Skeletal muscle satellite cell (primary cell): Measurements from ENCODE around the gene DCC.
"Not testable (repeated sequence)": the region's sequence is repeated elsewhere in the genome, so short reads cannot be mapped to it uniquely, and the experiment has no call there.

Source experiments
- H3K27me3 ChIP-seq: 2 replicates; pipeline ENCODE4 v1.7.0; 2013; ENCODE audit warnings: low read length; ENCODE audit not compliant: control insufficient read depth, insufficient read depth
- H3K36me3 ChIP-seq: 2 replicates; pipeline ENCODE4 v1.7.0; 2013; ENCODE audit warnings: mild to moderate bottlenecking, control low read depth, low read length; ENCODE audit not compliant: insufficient read depth
- H3K4me1 ChIP-seq: 2 replicates; pipeline ENCODE4 v1.7.0; 2013; ENCODE audit warnings: low read length; ENCODE audit not compliant: control insufficient read depth, insufficient read depth
- H3K4me2 ChIP-seq: 2 replicates; pipeline ENCODE4 v1.7.0; 2013; ENCODE audit warnings: mild to moderate bottlenecking, low read length
- H3K4me3 ChIP-seq: 2 replicates; pipeline ENCODE4 v1.7.0; 2013; ENCODE audit warnings: low read length
- H3K9ac ChIP-seq: 2 replicates; pipeline ENCODE4 v1.7.0; 2013; ENCODE audit warnings: mild to moderate bottlenecking, low read depth, low read length, moderate library complexity
- H3K9me3 ChIP-seq: replicated peaks from 2 replicates; pipeline ENCODE4 v1.7.0; 2013; ENCODE audit warnings: mild to moderate bottlenecking, control low read depth, low read length

DCC gene

DNA sequence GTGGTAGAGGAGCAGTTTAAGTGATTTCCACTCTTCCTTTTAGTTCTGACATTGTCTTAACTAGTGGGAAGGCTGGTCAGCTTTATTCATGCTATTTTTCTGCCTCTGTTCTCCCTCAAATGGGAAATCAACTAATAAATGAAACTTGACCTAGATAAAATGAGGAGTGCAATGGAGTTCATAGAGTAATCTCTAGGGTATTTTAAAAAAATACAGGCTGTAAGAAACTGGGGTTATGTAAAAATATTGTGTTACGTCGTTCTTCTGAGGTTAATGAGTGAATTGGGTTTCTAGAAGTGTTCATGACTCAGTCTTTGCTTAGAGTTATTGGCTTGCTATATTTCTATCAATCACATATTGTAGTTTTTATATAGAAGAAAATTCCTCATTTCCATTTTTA is 1150.0 kb downstream of the DCC start:
- H3K9me3 ChIP-seq = no peaks in the 10 kb centered on the region
- no peaks in the 10 kb centered on the region for H3K4me1 ChIP-seq
- H3K36me3 ChIP-seq = no peaks in the 10 kb centered on the region
- no peaks in the 10 kb centered on the region for H3K27me3 ChIP-seq
- no peak overlapping the region for H3K4me2 ChIP-seq
- no peak overlapping the region for H3K9ac ChIP-seq
- no peak overlapping the region for H3K4me3 ChIP-seq

DNA sequence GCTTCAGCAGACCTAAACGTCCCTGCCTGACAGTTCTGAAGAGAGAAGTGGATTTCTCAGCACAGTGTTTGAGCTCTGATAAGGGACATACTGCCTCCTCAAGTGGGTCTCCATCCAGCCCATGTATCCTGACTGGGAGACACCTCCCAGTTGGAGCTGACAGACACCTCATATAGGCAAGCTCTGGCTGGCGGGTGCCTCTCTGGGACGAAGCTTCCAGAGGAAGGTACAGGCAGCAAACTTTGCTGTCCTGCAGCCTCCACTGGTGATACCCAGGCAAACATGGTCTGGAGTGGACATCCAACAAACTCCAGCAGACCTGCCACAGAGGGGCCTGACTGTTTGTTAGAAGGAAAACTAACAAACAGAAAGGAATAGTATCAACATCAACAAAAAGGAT is 1156.0 kb downstream of the DCC start:
- H3K36me3 ChIP-seq = no peaks in the 10 kb centered on the region

DNA sequence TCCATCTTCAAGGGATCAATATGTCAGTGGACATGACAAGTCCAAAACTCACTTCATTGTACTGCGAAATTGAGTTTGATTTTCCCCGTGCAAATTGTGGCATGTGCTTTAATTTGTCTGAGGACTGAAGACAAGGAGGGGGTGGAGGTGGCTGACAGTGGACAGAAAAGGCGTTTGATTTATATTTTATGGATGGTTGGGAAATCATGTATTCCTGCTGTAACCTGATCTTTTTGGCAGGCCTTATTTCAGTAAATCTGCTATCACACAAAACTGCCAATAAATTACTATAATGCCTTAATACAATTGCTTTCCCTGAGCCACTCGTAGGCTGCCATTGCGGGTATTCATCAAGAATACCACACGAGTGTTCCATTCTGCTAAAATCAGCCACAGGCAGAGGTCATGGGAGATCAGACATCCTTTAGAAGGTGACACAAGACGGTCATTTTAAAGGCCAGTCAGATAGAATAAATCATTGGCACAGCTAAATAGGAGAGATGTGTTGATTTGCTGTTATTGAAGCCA is 1164.0 kb downstream of the DCC start:
- H3K4me3 ChIP-seq = no peak overlapping the region
- H3K9me3 ChIP-seq = no peaks in the 10 kb centered on the region
- no peaks in the 10 kb centered on the region for H3K27me3 ChIP-seq
- H3K9ac ChIP-seq = no peak overlapping the region
- H3K4me1 ChIP-seq = no peaks in the 10 kb centered on the region
- no peaks in the 10 kb centered on the region for H3K36me3 ChIP-seq
- H3K4me2 ChIP-seq = no peak overlapping the region

More for the DNA sequence above, 1156.0 kb downstream of the DCC start:
- Histone ChIP-seq H3K4me2 (no peak overlapping the region), H3K9me3 (no peaks in the 10 kb centered on the region), H3K9ac (no peak overlapping the region), H3K4me1 (no peaks in the 10 kb centered on the region), H3K4me3 (no peak overlapping the region), H3K27me3 (no peaks in the 10 kb centered on the region)

DNA sequence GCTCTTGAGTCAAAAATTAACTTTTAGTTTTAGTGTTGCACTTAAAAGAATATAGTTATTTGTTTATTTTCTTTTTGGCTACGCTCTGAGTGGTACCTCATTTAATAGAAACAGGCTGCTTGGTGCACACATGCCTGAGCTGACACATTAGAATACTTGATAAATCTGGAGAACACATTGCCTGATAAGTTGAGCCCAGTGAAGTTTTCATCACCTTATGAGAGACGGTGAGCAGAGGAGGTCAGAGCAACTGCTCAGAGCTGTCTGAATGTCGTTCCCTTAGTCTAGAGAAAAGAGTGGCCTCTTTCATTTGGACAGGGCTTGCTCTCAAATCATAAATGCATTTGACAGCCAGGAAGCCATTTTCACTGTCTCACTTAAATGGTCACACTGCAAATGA is 1168.5 kb downstream of the DCC start:
- H3K4me1 ChIP-seq = no peaks in the 10 kb centered on the region
- no peak overlapping the region for H3K4me2 ChIP-seq
- no peaks in the 10 kb centered on the region for H3K27me3 ChIP-seq
- no peak overlapping the region for H3K4me3 ChIP-seq
- H3K9ac ChIP-seq = no peak overlapping the region
- H3K9me3 ChIP-seq = no peaks in the 10 kb centered on the region
- H3K36me3 ChIP-seq = no peaks in the 10 kb centered on the region

DNA sequence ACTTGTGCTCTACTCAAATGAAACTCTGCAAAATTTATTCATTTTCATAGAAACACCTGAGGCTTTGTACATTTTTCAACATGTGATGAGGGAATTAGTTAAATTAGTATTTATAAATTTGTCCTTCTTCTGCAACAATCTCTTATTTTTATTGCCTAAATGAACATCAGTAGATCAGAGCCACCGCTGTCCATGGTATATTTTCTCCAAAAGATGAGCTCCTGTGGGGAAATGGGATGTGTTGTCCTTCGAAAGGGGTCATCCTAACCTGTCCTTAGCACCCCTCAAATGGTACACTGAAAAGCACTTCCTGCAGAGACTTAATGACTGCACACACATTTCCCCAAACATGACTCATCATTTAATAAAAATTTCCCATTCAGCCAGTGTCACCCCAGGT is 1169.9 kb downstream of the DCC start:
- Histone ChIP-seq H3K27me3 (no peaks in the 10 kb centered on the region), H3K4me2 (no peak overlapping the region), H3K4me1 (no peaks in the 10 kb centered on the region), H3K9ac (no peak overlapping the region), H3K36me3 (no peaks in the 10 kb centered on the region), H3K4me3 (no peak overlapping the region), H3K9me3 (no peaks in the 10 kb centered on the region)

DNA sequence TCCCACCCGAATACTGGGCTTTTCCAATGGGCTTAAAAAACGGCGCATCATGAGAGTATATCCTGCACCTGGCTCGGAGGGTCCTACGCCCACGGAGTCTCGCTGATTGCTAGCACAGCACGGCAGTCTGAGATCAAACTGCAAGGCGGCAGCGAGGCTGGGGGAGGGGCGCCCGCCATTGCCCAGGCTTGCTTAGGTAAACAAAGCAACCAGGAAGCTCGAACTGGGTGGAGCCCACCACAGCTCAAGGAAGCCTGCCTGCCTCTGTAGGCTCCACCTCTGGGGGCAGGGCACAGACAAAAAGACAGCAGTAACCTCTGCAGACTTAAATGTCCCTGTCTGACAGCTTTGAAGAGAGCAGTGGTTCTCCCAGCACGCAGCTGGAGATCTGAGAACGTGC is 1171.7 kb downstream of the DCC start:
- not testable (repeated sequence) for H3K27me3 ChIP-seq, H3K4me2 ChIP-seq, H3K4me1 ChIP-seq, H3K36me3 ChIP-seq, H3K4me3 ChIP-seq, H3K9ac ChIP-seq, H3K9me3 ChIP-seq

DNA sequence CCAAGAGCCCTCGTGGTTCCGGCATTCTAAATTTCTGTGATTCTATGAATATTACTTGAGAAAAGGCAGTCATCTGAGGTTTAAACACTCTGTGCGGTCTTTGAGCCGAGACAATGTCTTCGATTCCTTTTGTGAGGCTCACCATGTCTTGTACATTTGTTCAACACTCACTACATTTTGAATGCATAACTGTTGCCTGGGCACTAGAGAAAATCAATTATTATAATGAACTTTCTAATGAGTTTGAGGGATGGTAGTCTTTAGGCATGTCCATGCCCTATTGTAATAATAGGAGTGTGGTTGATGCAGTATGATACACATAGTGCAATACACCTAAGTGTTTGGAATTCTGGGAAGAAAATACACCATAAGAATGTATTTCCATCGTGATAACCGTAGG is 1181.1 kb downstream of the DCC start:
- Histone ChIP-seq H3K4me1 (no peaks in the 10 kb centered on the region), H3K9me3 (no peaks in the 10 kb centered on the region), H3K36me3 (no peaks in the 10 kb centered on the region), H3K9ac (no peak overlapping the region), H3K27me3 (no peaks in the 10 kb centered on the region), H3K4me3 (no peak overlapping the region), H3K4me2 (no peak overlapping the region)

DNA sequence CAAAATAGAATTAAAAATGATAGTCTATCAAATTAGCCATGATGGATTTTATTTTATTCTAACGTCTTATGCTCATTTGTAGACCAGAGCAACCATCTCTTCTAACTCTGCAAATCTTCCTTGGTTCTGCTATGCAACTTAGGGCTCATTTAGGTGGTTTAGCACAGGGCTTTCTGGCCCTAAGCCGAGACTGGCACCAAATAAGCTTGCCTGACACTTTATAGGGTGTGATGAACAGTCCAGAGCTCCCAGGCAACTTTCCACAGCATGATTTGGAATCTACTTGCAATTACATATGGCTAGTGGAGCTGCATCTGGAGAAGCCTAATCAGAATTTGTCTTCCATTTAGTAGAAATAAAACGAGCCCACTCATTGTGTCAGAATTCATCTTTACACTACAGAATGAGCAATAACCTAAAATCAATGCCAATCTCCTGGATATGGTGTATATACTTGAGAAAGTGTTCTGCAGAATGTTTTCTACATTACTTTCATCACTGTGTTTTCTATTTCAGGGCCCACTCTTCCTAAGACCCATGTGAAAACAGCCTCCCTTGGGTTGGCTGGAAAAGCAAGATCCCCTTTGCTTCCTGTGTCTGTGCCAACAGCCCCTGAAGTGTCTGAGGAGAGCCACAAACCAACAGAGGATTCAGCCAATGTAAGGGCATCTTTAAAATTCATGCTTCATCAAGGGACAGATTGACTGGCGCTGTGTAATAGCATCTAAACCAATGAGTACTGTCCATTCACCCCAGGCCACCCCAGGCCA is 1186.3 kb downstream of the DCC start:
- no peak overlapping the region for H3K4me3 ChIP-seq
- no peaks in the 10 kb centered on the region for H3K27me3 ChIP-seq
- no peaks in the 10 kb centered on the region for H3K4me1 ChIP-seq
- no peak overlapping the region for H3K4me2 ChIP-seq
- no peaks in the 10 kb centered on the region for H3K9me3 ChIP-seq
- no peak overlapping the region for H3K9ac ChIP-seq
- H3K36me3 ChIP-seq = no peaks in the 10 kb centered on the region

DNA sequence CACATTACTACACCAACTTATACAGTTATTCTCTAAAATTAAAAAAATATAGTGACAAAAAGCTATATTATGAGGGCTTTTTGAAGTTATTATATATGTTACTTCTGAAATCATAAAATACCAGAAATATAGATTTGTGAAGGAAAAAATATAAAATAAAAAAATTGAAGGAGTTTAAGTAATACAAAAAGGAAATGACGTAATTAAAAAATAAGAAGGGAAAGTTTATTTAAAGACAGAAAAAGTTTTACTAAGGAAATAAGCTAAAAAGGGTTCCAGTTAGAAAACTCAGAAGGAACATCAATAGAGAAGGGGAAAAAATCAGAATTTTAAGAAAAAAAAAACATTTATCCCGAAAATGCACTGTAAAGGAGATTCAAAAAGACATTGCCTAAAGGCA is 1187.4 kb downstream of the DCC start:
- Histone ChIP-seq H3K9me3 (no peaks in the 10 kb centered on the region), H3K4me3 (no peak overlapping the region), H3K27me3 (no peaks in the 10 kb centered on the region), H3K36me3 (no peaks in the 10 kb centered on the region), H3K9ac (no peak overlapping the region), H3K4me1 (no peaks in the 10 kb centered on the region), H3K4me2 (no peak overlapping the region)

DNA sequence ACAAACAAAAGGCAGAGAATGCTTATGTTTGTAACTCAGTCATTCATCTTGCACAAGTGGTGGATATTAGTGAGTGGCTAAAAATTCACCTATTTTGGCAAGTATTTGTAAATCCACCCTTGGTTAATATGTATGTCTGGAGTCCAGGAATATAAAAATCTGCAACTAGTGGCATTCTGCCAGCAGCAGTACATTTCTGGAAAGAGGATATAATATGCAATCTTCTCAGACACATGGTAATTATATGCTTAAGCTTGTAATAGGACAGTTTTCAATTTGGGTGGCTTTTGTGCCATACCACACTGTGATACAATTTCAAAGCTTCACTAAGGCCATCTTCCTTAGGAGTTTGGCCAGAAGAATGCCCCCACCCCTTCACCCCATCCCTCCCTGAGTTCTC is 1191.2 kb downstream of the DCC start:
- H3K4me1 ChIP-seq = no peaks in the 10 kb centered on the region
- H3K4me3 ChIP-seq = no peak overlapping the region
- no peak overlapping the region for H3K4me2 ChIP-seq
- H3K9ac ChIP-seq = no peak overlapping the region
- no peaks in the 10 kb centered on the region for H3K36me3 ChIP-seq
- no peaks in the 10 kb centered on the region for H3K9me3 ChIP-seq
- H3K27me3 ChIP-seq = no peaks in the 10 kb centered on the region

DNA sequence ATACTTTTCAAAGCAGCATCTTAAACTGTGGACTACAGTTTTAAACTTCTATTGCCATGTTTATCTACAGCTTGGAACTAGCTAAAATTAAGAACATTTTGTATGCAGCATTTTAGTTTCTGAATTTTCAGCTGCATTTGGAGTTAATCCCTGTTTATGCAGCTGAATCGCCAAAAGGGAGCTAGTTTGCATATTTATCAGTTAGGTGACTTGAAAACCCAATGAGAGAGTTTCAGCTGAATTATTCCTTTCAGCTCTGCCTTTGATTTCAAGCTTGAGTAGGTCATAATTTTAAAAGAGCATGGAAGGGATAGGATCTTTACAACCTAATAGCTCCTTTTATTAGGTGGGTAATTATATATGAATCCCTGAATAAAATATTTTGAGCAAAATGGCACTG is 1191.9 kb downstream of the DCC start:
- Histone ChIP-seq H3K4me2 (no peak overlapping the region), H3K9ac (no peak overlapping the region), H3K4me3 (no peak overlapping the region), H3K4me1 (no peaks in the 10 kb centered on the region), H3K9me3 (no peaks in the 10 kb centered on the region), H3K36me3 (no peaks in the 10 kb centered on the region), H3K27me3 (no peaks in the 10 kb centered on the region)

DNA sequence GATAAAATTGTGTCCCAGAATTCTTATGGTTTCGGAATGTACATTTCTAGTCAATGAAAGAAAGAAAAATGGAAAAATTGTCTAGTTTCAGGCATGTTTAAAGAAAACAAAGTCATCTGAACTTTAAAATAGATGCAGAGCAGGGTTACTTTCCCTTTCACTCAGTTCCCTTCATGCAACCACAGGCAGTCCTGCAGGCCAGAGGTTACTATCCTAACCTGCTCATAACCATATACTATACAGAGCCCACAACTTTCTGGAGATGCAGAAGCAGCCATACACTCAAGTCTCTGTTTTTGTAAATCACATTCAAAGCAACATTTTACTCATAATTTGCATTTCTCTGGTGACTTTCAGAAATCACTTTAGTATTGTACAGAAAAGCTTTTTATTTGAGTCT is 1194.2 kb downstream of the DCC start:
- no peaks in the 10 kb centered on the region for H3K27me3 ChIP-seq
- no peaks in the 10 kb centered on the region for H3K4me1 ChIP-seq
- no peaks in the 10 kb centered on the region for H3K9me3 ChIP-seq
- no peak overlapping the region for H3K4me3 ChIP-seq
- no peaks in the 10 kb centered on the region for H3K36me3 ChIP-seq
- H3K4me2 ChIP-seq = no peak overlapping the region
- no peak overlapping the region for H3K9ac ChIP-seq
